A549 (cell line): ENCODE data around the gene FGF6.

Experiments used
- CTCF ChIP-seq: fragments of >200 bp; sonication (Bioruptor Twin); formaldehyde crosslinking; IDR thresholded peaks from 3 replicates; pipeline ENCODE4 v1.5.1; 2016
- MAFK ChIP-seq: fragments of 450-650 bp; IDR thresholded peaks from 2 replicates; pipeline ENCODE4 v1.6.1; 2014; ENCODE audit not compliant: partially characterized antibody
- NR3C1 ChIP-seq: fragments of >200 bp; sonication (Bioruptor Twin); formaldehyde crosslinking; IDR thresholded peaks from 3 replicates; pipeline ENCODE4 v1.6.1; 2017
- USF2 ChIP-seq: fragments of 450-650 bp; IDR thresholded peaks from 2 replicates; pipeline ENCODE4 v1.6.1; 2014; ENCODE audit warnings: antibody characterized with exemption

- TF ChIP-seq NR3C1 (no peak), MAFK (no peak), USF2 (no peak), CTCF (no peak)
These were observed 10.7 kb downstream of the FGF6 start for GRCh38 chr12:4434706-4435425.
